Heart left ventricle (tissue), 16 donors: ENCODE measurements around the gene CHST9. TPM values are rescaled to one million over a fixed set of nuclear protein-coding genes. Genes with fewer than 3 reads are reported as not detected.

Source experiments
- ATAC-seq, 4 donors: fragments of 200-7000 bp; cut with Tn5 transposase; one replicate each; pipeline ENCODE4 v1.9.1; 2020 to 2022; ENCODE audit warnings: moderate library complexity in 4 of 4, mild to moderate bottlenecking in 3 of 4, moderate number of reproducible peaks in 1 of 4
- DNase-seq, 5 donors: peaks; one replicate each; pipeline ENCODE4 v3.0.0-alpha.2; 2020
- H3K27ac ChIP-seq, 12 donors: fragments of 200-600 bp; sonication (generic) in 4 of 12; one replicate each; pipeline versions ENCODE4 v1.5.0 to v1.8.0; 2016 to 2022; ENCODE audit warnings: mild to moderate bottlenecking in 2 of 12
- H3K27me3 ChIP-seq, 9 donors: fragments of 200-600 bp; sonication (generic) in 2 of 9; one replicate each; pipeline versions ENCODE4 v1.5.1 to v1.8.0; 2016 to 2022; ENCODE audit warnings: mild to moderate bottlenecking in 3 of 9
- H3K36me3 ChIP-seq, 9 donors: fragments of 200-600 bp; sonication (generic) in 2 of 9; one replicate each; pipeline versions ENCODE4 v1.5.0 to v1.8.0; 2018 to 2022; ENCODE audit warnings: mild to moderate bottlenecking in 2 of 9
- H3K4me1 ChIP-seq, 12 donors: fragments of 200-600 bp; sonication (generic) in 4 of 12; one replicate each; pipeline versions ENCODE4 v1.5.0 to v1.8.0; 2016 to 2022; ENCODE audit warnings: mild to moderate bottlenecking in 3 of 12
- H3K4me3 ChIP-seq, 12 donors: fragments of 200-600 bp; sonication (generic) in 4 of 12; one replicate each; pipeline versions ENCODE4 v1.5.0 to v1.8.0; 2017 to 2022; ENCODE audit warnings: mild to moderate bottlenecking in 9 of 12, moderate library complexity in 4 of 12
- H3K9me3 ChIP-seq, 12 donors: fragments of 200-600 bp; sonication (generic) in 4 of 12; one replicate each; pipeline versions ENCODE4 v1.5.0 to v1.8.0; 2016 to 2022; ENCODE audit warnings: mild to moderate bottlenecking in 1 of 12
- POLR2A ChIP-seq, 2 donors: fragments of 450-650 bp; IDR thresholded peaks; one replicate each; pipeline ENCODE4 v1.6.1; 2017; ENCODE audit warnings: antibody characterized with exemption in 2 of 2, mild to moderate bottlenecking in 2 of 2, moderate library complexity in 2 of 2
- WGBS, 4 donors: extraction: QIAGEN DNeasy Blood & Tissue Kit in 2 of 4; methylation state at CpG; one replicate each; pipeline versions ENCODE4 v1.1.5 to v1.1.7; 2013 to 2018; 5-methylcytosine and 5-hydroxymethylcytosine counted together
- intact Hi-C, 10 donors: fragments of 100-400 bp; cut with DNase I; formaldehyde crosslinking; loops; one replicate each; pipeline versions ENCODE4 v1.11.1 to v1.14.2; 2022
- polyA plus RNA-seq, 2 donors: library from polyadenylated mRNA; stranded (reverse); fragments of 200-250 nt; gene quantifications; one replicate each; pipeline ENCODE4 v1.2.3, GENCODE V29; 2013
- total RNA-seq, 9 donors: library from RNA; depleted of rRNA in 2 of 9; stranded (reverse); fragments of >200 nt in 2 of 9; fragmentation: NEBNext Ultra II Directional in 3 of 9; extraction: Animal tissue kit (Norgen Biotek cat#: 25700) in 3 of 9; gene quantifications; one replicate each; pipeline versions ENCODE4 v1.1.0 to v1.2.4, GENCODE V29; 2016 to 2023
- TF ChIP-seq, protein P1 (sequence below), 12 donors: fragments of 200-600 bp; sonication (generic) in 4 of 12; IDR thresholded peaks; one replicate each; pipeline versions ENCODE4 v1.5.0 to v1.8.0; 2018 to 2022; ENCODE audit warnings: antibody characterized with exemption in 12 of 12, mild to moderate bottlenecking in 5 of 12
- donor health status: ischemic (EF 13 %, LVEDD 7.1; RV severe dilation, severe dysfunction).
- donor health status: healthy with polysubstance abuse.
- donor health status: DM: no; HTN: yes; CAD: no.
- donor health status: DM: no; HTN: no; CAD: no.
- donor health status: ischemic (EF 25% LVEDD 6.9; RV normal size, moderate dysfunction).
- donor health status: ischemic (EF 25% LVEDD 5.7; RV mildly dilated, moderate dysfunction).
- donor health status: healthy.
- donor health status: DM: yes; HTN: yes; CAD: no.
- donor health status: ischemic (EF 35%, LVEDD 5.7; RV mildly dilated, moderate dysfunction).
- donor health status: nonischemic (EF 11% LVEDD 7.7; RV severe dilation, severe dysfunction).
- donor health status: DM: yes; HTN: yes; CAD: no.
- donor health status: PGD.
- donor health status: ischemic (EF 29% LVEDD 5.4; RV normal size, mild dysfunction).
- donor health status: nonischemic (EF 23%, LVEDD 6.1; RV moderate dilation, normal function).

The CHST9 gene
- total and polyA plus RNA-seq, 11 donors: 0.03 to 20.2 (median 4.1) TPM

DNA sequence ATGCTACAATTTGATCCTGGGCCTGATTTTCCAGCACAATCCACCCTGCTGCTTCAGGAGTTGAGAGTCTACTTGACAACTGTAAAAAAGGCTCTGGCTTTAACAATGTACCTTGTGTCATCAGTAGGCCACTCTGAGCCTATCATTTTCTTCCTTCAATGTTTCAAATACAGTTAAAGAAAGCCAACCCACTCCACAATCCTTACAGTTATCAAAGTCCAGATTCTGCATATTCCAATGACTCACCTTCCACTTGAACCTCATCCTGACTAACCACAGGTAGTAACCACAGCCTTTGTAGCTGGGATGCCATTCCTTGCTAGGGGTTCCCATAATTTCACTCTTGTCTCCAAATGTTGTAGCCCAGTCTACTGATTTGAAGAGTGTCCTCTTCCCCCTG lies 284.1 kb downstream of the CHST9 start:
- H3K4me3 ChIP-seq: no peak overlapping the region
- H3K27me3 ChIP-seq: no peaks in the 10 kb centered on the region
- H3K4me1 ChIP-seq: no peaks in the 10 kb centered on the region
- H3K9me3 ChIP-seq: peaks cover 0 to 14% (median 0%) of the 10 kb centered on the region in 12 donors
- DNase-seq (no peak), ATAC-seq (no peak)
- no peaks in the 10 kb centered on the region for H3K36me3 ChIP-seq
- no peak overlapping the region for H3K27ac ChIP-seq
- intact Hi-C loops: no loop called here
- TF ChIP-seq POLR2A (IDR thresholded peaks at IDR 0.05): no peak
- TF ChIP-seq, protein P1, sequence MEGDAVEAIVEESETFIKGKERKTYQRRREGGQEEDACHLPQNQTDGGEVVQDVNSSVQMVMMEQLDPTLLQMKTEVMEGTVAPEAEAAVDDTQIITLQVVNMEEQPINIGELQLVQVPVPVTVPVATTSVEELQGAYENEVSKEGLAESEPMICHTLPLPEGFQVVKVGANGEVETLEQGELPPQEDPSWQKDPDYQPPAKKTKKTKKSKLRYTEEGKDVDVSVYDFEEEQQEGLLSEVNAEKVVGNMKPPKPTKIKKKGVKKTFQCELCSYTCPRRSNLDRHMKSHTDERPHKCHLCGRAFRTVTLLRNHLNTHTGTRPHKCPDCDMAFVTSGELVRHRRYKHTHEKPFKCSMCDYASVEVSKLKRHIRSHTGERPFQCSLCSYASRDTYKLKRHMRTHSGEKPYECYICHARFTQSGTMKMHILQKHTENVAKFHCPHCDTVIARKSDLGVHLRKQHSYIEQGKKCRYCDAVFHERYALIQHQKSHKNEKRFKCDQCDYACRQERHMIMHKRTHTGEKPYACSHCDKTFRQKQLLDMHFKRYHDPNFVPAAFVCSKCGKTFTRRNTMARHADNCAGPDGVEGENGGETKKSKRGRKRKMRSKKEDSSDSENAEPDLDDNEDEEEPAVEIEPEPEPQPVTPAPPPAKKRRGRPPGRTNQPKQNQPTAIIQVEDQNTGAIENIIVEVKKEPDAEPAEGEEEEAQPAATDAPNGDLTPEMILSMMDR (IDR thresholded peaks at IDR 0.05): no peak

DNA sequence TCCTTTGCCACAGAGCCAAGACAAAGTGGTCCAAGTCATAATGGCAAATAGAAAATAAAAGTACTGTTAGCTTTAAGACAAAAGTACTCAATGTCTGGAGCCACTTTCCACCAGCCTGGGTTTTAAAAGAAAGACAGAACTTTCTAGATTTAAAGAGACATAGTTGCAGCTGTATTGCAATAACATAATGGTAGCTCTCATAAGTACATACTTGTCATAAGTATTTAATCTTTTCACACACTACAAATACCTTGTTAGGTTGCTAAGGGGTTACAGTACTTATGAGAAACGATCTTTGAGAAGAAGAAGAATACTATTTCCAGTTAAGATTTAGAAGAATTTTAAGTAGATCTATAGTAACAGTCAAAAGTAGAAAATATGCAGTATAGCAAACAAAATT lies 290.7 kb downstream of the CHST9 start:
- no peak for ATAC-seq
- TF ChIP-seq, protein P1 (IDR thresholded peaks at IDR 0.05): no peak
- no peak for TF ChIP-seq POLR2A (IDR thresholded peaks at IDR 0.05)
- WGBS, 4 donors: 25 to 36% (median 28%) methylated on average over 1 of the region's 1 CpG
- Histone ChIP-seq H3K36me3 (no peaks in the 10 kb centered on the region), H3K4me3 (peak overlapping the region in 1 of 12 donors; percentile 3), H3K9me3 (no peaks in the 10 kb centered on the region), H3K27ac (no peak overlapping the region), H3K4me1 (no peaks in the 10 kb centered on the region), H3K27me3 (no peaks in the 10 kb centered on the region)
- intact Hi-C loops: loop anchor here in 2 of 10 donors (10.0 kb wide), 2 partner anchors 60 kb away; no protein-coding TSS in a partner anchor
- DNase-seq: no peak

DNA sequence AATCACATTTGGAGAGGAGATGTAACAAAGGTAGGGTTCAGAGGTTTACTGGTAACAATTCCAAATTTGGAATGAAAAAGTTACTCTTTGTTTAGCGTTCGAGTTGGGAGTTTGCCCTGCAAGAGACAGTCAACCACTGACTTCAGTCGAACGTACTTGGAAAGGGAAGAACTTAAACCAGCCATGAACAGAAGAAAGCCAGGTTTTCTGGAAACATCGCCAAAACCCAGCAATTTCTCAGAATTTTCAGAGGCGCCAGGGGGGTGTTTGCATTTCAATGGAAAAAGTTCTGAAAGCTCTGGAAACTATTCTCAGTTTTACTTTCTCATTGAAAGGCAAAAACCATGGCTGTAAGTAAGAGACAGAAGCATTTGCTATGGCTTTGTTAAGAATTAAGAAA lies 291.1 kb downstream of the CHST9 start:
- WGBS, 4 donors: 41 to 55% (median 52%) methylated on average over 6 of the region's 6 CpGs
- Histone ChIP-seq H3K4me3 (peak overlapping the region in 1 of 12 donors; percentile 3), H3K36me3 (no peaks in the 10 kb centered on the region), H3K4me1 (no peaks in the 10 kb centered on the region), H3K9me3 (no peaks in the 10 kb centered on the region), H3K27me3 (no peaks in the 10 kb centered on the region), H3K27ac (no peak overlapping the region)
- no peak for ATAC-seq
- no peak for TF ChIP-seq POLR2A (IDR thresholded peaks at IDR 0.05)
- TF ChIP-seq, protein P1 (IDR thresholded peaks at IDR 0.05): no peak
- no peak for DNase-seq
- intact Hi-C loops: loop anchor here in 2 of 10 donors (10.0 kb wide), 2 partner anchors 59 to 61 kb away; no protein-coding TSS in a partner anchor

DNA sequence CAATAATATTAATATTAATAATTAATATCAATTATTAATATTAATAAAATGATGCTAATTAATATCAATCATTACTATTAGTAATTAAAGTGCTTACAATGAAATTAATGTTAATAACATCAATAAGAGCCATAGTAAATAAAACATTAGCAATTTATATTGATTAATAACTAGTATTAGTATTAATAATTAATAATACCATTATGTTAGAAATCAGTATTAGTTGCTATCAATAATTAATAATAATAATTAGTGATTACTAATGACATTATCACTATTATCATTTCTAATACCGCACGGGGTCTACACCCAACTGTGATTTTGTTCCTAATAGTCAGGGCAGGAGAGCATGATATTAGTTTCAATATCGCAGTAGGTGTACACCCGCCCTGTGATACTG lies 296.8 kb downstream of the CHST9 start:
- Histone ChIP-seq H3K4me3 (no peak overlapping the region), H3K9me3 (no peaks in the 10 kb centered on the region), H3K4me1 (no peaks in the 10 kb centered on the region), H3K27ac (no peak overlapping the region), H3K36me3 (no peaks in the 10 kb centered on the region), H3K27me3 (peaks cover 0 to 4% (median 0%) of the 10 kb centered on the region in 9 donors)
- ATAC-seq: no peak
- intact Hi-C loops: no loop called here
- WGBS, 4 donors: 93 to 96% (median 95%) methylated on average over 4 of the region's 4 CpGs
- DNase-seq: no peak
- TF ChIP-seq, protein P1 (IDR thresholded peaks at IDR 0.05): no peak
- no peak for TF ChIP-seq POLR2A (IDR thresholded peaks at IDR 0.05)
